DMS 273 treated with DMSO at 0.1 percent for 48 hours (cell line): ENCODE measurements around the gene TMED8.
"Not testable (repeated sequence)": the region's sequence is repeated elsewhere in the genome, so short reads cannot be mapped to it uniquely, and the experiment has no call there.

Experiments
- DNase-seq: peaks from one replicate; lab custom pipeline; 2025; lab: John Stamatoyannopoulos, UW

TMED8 gene

GRCh38 chr14:77359626-77360025, 17.3 kb downstream of the TMED8 start:
- no peak for DNase-seq

GRCh38 chr14:77356899-77357298, 20.0 kb downstream of the TMED8 start:
- no peak for DNase-seq

GRCh38 chr14:77355811-77356210, 21.1 kb downstream of the TMED8 start:
- DNase-seq = no peak

GRCh38 chr14:77353469-77354141, 23.3 kb downstream of the TMED8 start:
- DNase-seq = no peak

GRCh38 chr14:77347751-77348150, 29.1 kb downstream of the TMED8 start:
- DNase-seq = no peak

- no peak for DNase-seq
These were observed 30.4 kb downstream of the TMED8 start for GRCh38 chr14:77346495-77346894.

- DNase-seq = no peak
These were observed 32.4 kb downstream of the TMED8 start for GRCh38 chr14:77344377-77344996.

- peak; percentile 18 for DNase-seq
These were observed 33.2 kb downstream of the TMED8 start for GRCh38 chr14:77343662-77344061.

- DNase-seq = no peak
These were observed 34.0 kb downstream of the TMED8 start for GRCh38 chr14:77342726-77343397.

GRCh38 chr14:77340389-77340788, 36.5 kb downstream of the TMED8 start:
- DNase-seq = no peak

- DNase-seq = no peak
These were observed 37.5 kb downstream of the TMED8 start for GRCh38 chr14:77339407-77339806.

GRCh38 chr14:77338302-77338701, 38.6 kb downstream of the TMED8 start:
- DNase-seq = no peak

- DNase-seq = no peak
These were observed 39.0 kb downstream of the TMED8 start for GRCh38 chr14:77337880-77338279.

GRCh38 chr14:77337255-77337654, 39.6 kb downstream of the TMED8 start:
- DNase-seq = not testable (repeated sequence)

GRCh38 chr14:77335576-77335975, 41.3 kb downstream of the TMED8 start:
- DNase-seq = no peak

- DNase-seq = no peak
These were observed 47.0 kb downstream of the TMED8 start for GRCh38 chr14:77329872-77330271.

- no peak for DNase-seq
These were observed 49.8 kb downstream of the TMED8 start for GRCh38 chr14:77327111-77327510.

- DNase-seq = no peak
These were observed 51.2 kb downstream of the TMED8 start for GRCh38 chr14:77325746-77326094.

GRCh38 chr14:77324816-77325745, 51.8 kb downstream of the TMED8 start:
- DNase-seq = no peak

- no peak for DNase-seq
These were observed 52.6 kb downstream of the TMED8 start for GRCh38 chr14:77324289-77324688.

- no peak for DNase-seq
These were observed 53.3 kb downstream of the TMED8 start for GRCh38 chr14:77323571-77323970.

GRCh38 chr14:77322951-77323350, 53.9 kb downstream of the TMED8 start:
- DNase-seq = no peak
